ENCODE data around the gene HHAT.

HHAT gene

GRCh38 chr1:210516092-210516656 lies 187.5 kb downstream of the HHAT start:
- no peak for TF ChIP-seq CTCF (IDR thresholded peaks at IDR 0.05; ENCODE audit: borderline replicate concordance, control extremely low read depth, extremely low read depth, insufficient read depth, missing control alignments)
- no peak for DNase-seq (ENCODE audit: low spot score)
- in situ Hi-C loops (cut with MboI; ENCODE audit: low sequenced_read_pairs, unreplicated experiment), result no loop called here

- TF ChIP-seq CTCF (IDR thresholded peaks at IDR 0.05; ENCODE audit: borderline replicate concordance, control extremely low read depth, extremely low read depth, insufficient read depth, missing control alignments), result no peak
- DNase-seq (ENCODE audit: low spot score), result no peak
- in situ Hi-C loops (cut with MboI; ENCODE audit: low sequenced_read_pairs, unreplicated experiment), result no loop called here
These were observed 188.2 kb downstream of the HHAT start for GRCh38 chr1:210516697-210517459.

GRCh38 chr1:210523830-210524229 lies 195.1 kb downstream of the HHAT start:
- no peak for DNase-seq (ENCODE audit: low spot score)
- in situ Hi-C loops (cut with MboI; ENCODE audit: low sequenced_read_pairs, unreplicated experiment), result no loop called here
- TF ChIP-seq CTCF (IDR thresholded peaks at IDR 0.05; ENCODE audit: borderline replicate concordance, control extremely low read depth, extremely low read depth, insufficient read depth, missing control alignments), result no peak

GRCh38 chr1:210525716-210526454 lies 197.2 kb downstream of the HHAT start:
- in situ Hi-C loops (cut with MboI; ENCODE audit: low sequenced_read_pairs, unreplicated experiment), result no loop called here
- no peak for DNase-seq (ENCODE audit: low spot score)
- no peak for TF ChIP-seq CTCF (IDR thresholded peaks at IDR 0.05; ENCODE audit: borderline replicate concordance, control extremely low read depth, extremely low read depth, insufficient read depth, missing control alignments)

- no peak for DNase-seq (ENCODE audit: low spot score)
- in situ Hi-C loops (cut with MboI; ENCODE audit: low sequenced_read_pairs, unreplicated experiment), result no loop called here
- no peak for TF ChIP-seq CTCF (IDR thresholded peaks at IDR 0.05; ENCODE audit: borderline replicate concordance, control extremely low read depth, extremely low read depth, insufficient read depth, missing control alignments)
These were observed 198.4 kb downstream of the HHAT start for GRCh38 chr1:210527091-210527490.

GRCh38 chr1:210531475-210532222 lies 202.9 kb downstream of the HHAT start:
- TF ChIP-seq CTCF (IDR thresholded peaks at IDR 0.05; ENCODE audit: borderline replicate concordance, control extremely low read depth, extremely low read depth, insufficient read depth, missing control alignments), result no peak
- in situ Hi-C loops (cut with MboI; ENCODE audit: low sequenced_read_pairs, unreplicated experiment), result no loop called here
- no peak for DNase-seq (ENCODE audit: low spot score)

All from GM13976 (cell line).